Ecto neural progenitor cell (in vitro differentiated cells): ENCODE measurements around the gene ARID5A.
"Not testable (repeated sequence)": the region's sequence is repeated elsewhere in the genome, so short reads cannot be mapped to it uniquely, and the experiment has no call there.

Source experiments
- DNase-seq: peaks from one replicate; pipeline ENCODE4 v3.0.0-alpha.2; 2018; ENCODE audit warnings: low spot score

The ARID5A gene

GRCh38 chr2:96541398-96542152 lies 5.0 kb downstream of the ARID5A start:
- peak; percentile 36 for DNase-seq

- DNase-seq, result peak; percentile 31
These were observed 5.9 kb downstream of the ARID5A start for GRCh38 chr2:96542357-96542977.

- DNase-seq, result no peak
These were observed 9.8 kb downstream of the ARID5A start for GRCh38 chr2:96546321-96546720.

GRCh38 chr2:96546797-96547196 lies 10.2 kb downstream of the ARID5A start:
- peak; percentile 25 for DNase-seq

GRCh38 chr2:96547203-96547641 lies 10.7 kb downstream of the ARID5A start:
- no peak for DNase-seq

- DNase-seq, result no peak
These were observed 11.2 kb downstream of the ARID5A start for GRCh38 chr2:96547731-96548171.

- peak; percentile 36 for DNase-seq
These were observed 12.3 kb downstream of the ARID5A start for GRCh38 chr2:96548558-96549465.

- no peak for DNase-seq
These were observed 12.9 kb downstream of the ARID5A start for GRCh38 chr2:96549466-96549785.

- DNase-seq, result peak; percentile 69
These were observed 13.6 kb downstream of the ARID5A start for GRCh38 chr2:96549967-96550786.

GRCh38 chr2:96550787-96551604 lies 14.4 kb downstream of the ARID5A start:
- peak; percentile 45 for DNase-seq

GRCh38 chr2:96551605-96552314 lies 15.2 kb downstream of the ARID5A start:
- no peak for DNase-seq

GRCh38 chr2:96552315-96553175 lies 16.0 kb downstream of the ARID5A start:
- no peak for DNase-seq

- no peak for DNase-seq
These were observed 16.8 kb downstream of the ARID5A start for GRCh38 chr2:96553176-96553956.

- DNase-seq, result not testable (repeated sequence)
These were observed 17.4 kb downstream of the ARID5A start for GRCh38 chr2:96553957-96554292.

GRCh38 chr2:96554293-96555145 lies 18.0 kb downstream of the ARID5A start:
- DNase-seq, result peak; percentile 78

- DNase-seq, result no peak
These were observed 18.6 kb downstream of the ARID5A start for GRCh38 chr2:96555146-96555610.
